HG02840 (cell line): Measurements from ENCODE around the gene WNT11.
"Not testable (repeated sequence)": the region's sequence is repeated elsewhere in the genome, so short reads cannot be mapped to it uniquely, and the experiment has no call there.

Experiments used
- ATAC-seq: cut with Tn5 transposase; IDR thresholded peaks from one replicate; pipeline ENCODE4 v1.9.1; 2021; ENCODE audit warnings: mild to moderate bottlenecking, moderate library complexity, moderate number of reproducible peaks; ENCODE audit not compliant: unreplicated experiment, low FRiP score

Gene WNT11

DNA sequence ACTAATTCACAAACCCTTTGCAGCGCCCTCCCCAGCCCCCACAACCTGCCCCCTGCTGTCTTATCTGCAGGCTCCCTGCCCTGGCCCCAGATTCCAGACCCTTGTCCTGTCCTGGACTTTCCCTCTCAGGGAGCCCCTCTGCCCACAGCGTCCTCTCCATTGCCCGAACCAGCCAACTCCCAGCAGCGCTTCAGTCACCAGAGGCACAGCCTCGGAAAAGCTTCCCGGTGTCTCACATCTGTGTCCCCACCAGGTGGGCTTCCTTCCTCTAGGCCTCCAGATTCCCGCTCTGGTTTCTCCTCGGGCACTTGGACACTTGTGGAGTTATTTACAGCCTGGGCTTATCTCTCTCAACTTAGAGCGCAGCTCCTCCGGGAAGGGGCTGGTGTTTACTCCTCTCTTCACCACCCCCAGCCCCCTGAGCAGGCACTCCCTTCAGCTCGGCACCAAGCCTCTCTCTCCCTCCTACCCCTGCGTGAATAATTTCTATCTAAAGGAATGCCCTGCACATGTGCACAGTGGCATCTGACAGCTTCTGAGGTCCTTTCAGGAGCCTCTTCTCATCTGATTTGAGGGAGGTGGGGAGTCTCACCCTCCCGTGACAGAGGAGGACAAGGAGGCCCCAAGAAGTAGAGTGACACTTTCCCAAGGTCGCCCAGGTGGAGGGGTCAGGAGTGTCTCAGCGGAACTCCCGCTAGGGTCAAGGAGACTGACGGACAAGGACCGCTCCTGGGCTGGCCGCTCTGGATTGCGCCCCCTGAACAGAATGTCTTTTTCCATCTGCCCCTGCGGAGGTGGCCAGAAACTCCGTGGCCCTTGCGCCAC is 838 bp downstream of the WNT11 start:
- ATAC-seq: no peak

DNA sequence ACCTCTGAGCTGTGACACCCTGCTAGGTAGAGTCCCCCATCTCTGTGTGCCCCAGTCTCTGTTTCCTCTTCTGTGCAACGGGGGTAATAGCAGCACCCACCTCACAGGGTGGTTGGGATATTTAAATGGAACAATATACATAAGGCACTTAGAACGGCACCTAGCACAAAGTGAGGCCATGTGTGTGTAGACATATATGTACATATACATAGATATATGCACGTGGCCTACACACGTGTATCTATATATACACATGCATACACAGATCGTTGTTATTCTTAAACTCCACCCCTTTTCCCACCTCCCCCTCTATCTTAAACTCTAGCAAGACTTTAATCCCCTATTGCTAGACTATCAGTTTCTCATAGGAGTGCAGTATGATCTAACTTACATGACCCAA is 2.4 kb downstream of the WNT11 start:
- ATAC-seq: no peak

DNA sequence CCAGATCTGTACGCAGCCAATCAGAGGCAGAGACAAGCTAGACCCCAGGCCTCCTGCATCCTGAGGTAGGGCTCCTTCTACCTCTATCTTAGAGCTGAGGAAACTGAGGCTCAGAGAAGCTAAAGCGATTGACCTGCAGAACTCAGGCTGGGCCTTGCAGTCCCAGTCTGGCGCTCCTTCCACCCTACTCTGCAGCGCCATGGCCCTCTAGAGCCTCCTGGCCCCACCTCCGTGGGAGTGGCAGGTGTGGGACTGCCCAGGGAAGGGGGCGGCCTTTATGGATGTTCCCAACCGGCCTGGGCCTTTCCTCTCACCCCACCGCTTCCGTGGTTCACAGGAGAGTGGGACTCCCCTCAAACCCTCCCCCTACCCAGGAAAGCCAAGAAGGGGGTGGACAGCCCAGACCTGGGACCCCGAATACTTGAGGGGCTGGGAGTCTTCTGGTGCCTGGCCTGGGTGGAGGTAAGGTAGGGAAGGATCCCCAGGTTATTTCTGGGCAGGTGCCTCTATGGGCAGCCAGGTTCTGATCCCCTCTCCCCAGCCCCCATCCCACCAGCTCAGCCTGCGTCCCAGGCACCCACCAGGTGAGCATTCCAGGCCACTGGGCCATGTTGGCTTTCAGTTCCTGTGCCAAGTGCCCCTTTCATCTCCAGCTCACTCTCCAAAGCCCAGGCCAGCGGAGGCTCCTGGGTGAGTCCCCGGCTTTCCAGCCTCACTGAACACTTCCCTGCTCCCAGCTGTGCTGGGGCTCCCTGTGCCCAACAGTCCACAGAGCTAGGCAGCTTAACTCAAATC is 3.0 kb downstream of the WNT11 start:
- no peak for ATAC-seq

DNA sequence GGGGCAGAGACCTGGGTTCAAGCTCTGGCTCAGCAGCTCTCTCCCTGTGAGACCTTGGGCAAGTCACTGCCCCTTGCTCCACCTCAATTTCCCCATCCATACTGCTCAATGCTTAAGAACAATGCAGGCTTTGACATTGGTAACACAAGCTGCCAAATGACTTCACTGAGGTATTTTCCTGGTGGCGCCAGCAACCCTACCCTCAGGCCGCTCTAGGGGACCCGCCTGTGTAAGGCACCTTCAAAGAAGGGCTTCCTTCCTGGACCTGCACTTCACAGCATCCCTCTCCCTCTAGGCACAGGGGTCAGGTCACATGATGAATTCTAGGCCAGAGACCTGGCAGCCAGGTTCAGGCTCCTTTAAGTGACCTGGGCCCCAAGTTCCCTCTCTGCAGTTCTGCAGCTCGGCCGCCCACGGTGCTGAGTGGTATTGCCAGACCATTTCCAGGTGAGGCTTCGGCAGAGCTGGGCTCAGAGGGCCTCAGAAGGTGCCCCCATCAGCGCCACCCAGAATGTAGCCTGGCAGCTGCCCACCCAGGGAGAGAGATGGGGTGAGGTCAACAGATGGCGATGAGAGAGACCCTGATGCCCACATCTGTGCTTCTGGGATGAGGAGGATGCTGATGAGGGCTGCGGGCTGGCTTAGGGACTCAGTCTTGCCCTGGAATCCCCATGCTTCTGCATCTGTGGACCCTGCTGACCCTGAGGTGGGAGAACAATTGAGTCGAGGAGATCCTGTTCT is 4.5 kb downstream of the WNT11 start:
- no peak for ATAC-seq

DNA sequence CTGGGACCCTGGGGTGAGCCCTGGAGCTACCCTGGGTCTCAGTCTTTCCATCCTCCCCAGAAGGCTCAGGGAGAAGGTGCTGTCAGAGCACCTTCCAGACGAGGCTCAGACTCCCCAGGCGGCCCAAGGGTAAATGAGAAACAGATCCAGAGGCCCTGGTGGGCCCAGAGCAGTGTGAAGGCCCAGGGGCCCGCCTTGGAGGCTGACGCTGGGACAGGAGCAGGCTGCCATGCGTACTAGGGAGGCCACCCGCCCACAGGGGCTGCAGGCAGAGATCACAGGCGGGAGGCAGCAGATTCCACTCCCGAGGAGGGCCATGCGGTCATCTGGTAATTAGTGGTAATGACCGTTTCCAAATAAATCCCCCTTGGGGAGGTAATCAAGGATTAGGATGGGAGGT is 5.2 kb downstream of the WNT11 start:
- no peak for ATAC-seq

DNA sequence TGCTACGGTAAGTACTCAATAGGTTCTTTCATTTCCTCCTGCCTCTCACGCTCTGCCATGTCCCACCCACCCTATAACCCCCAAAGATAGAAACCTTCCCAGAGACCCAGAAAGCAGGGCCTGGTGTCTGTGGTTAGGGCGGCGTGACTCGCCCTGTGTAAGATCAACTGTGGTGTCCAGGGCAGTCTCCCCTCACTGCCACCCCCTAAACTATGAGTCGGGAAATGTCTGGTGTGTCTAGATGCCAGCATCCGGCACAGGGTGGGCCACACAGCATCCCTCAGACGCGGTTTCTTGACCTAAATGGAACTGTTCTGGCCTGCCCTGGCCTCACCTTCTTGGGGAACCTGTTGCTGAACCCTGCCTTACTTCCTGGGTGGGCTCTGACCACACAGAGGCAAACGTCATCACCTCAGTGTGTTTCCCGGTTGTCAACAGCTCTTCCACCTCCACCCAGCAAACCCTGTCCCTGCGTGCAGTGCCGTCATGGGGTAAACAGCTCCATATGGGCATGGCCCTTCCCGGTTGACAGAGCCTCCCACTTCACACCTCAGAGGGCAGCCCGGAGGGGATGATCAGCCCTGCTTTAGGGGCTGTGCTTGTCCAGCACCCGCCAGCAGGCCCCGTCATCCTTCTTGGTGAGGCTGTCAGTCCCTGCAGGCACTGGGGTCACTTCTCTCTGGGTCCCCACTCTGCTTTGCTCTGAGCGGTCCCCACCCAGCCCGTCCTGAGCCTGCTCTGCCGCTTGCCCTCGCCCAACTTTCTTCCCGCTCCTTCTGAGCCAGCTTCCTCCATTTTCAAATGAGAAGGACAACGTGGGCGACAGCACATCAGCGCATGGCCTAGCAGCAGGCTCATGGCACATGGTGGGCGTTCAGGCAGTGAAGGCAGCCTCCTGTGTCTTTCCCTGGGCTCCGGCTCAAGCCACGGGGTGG is 6.0 kb downstream of the WNT11 start:
- ATAC-seq: no peak

DNA sequence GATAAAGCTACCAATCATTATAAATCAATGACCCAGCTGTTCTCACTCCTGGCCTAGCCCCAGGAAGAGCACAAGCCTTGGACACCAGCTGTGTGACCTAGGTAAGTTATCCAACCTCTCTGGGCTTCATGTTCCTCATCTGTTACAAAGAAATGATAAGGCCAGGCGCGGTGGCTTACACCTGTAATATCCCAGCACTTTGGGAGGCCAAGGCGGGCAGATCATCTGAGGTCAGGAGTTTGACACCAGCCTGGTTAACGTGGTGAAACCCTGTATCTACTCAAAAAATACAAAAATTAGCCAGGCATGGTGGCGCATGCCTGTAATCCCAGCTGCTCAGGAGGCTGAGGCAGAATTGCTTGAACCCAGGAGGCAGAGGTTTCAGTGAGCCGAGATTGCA is 7.6 kb downstream of the WNT11 start:
- not testable (repeated sequence) for ATAC-seq

DNA sequence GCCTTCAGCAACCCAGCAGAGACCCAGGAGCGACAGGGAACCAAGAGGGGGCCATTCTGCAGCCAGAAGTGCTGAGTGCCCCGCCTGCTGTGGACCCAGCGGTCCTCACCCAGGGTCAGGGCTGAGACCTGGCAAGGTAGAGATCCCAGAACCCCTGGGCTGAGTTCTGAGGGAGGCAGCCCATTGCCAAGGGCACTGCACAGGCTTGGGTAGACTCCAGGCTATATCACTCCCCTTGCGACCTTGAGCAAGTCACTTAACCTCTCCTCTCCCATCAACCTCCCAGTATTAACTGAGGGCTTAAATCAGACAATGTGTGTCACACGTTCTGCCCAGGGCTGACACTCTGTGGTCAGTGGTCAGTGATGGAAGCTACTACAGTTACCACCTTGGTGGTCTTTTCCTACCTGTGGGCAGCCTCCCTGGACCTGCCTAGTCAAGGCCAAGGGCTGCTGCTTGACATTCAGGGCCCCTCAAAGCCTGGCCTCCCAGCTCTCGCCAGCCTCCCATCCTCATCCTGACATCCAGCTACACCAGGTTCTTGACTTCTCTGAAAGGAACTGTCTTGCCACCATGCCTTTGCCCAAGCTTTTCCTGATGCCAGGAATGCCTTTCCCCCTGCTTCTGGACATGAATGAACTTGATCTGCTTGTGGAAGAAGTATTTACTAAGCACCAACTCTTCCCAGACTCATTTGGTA is 8.2 kb downstream of the WNT11 start:
- ATAC-seq: no peak

DNA sequence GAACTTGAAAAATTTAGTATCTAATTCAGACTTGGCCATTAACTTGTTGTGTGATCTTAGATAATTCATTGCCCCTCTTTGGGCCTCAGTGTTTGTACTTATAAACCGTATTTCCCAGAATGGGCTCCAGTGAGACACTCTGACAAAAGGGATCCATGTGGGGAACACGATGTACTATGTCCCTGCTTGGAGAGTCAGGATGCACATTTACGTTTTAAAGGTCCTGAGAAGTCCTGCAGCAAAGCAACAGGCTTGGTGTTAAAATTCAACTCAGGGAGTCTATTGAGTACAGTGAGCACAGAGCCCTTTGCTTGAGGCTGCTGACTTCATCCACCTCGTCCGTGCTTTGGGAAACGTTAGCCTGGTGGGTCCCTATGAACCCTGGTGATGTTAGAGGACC is 9.0 kb downstream of the WNT11 start:
- ATAC-seq: no peak

DNA sequence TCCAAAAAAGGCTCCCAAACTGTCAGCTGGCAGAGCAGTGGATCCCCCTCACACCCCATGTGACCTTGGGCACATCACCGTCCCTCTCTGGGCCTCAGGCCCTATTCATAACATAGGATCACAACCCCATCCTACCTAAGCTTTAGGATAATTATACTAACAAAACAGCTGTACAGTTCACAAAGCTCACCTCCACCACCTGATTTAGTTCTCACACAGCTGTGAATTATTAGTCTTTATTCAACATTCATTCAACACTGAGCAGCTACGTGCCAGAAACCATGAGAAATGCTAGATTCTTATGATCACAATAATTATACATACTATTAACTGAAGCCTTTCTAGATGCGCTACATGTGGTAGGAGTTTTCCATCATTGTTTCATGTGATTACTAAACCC is 9.5 kb downstream of the WNT11 start:
- ATAC-seq: no peak

DNA sequence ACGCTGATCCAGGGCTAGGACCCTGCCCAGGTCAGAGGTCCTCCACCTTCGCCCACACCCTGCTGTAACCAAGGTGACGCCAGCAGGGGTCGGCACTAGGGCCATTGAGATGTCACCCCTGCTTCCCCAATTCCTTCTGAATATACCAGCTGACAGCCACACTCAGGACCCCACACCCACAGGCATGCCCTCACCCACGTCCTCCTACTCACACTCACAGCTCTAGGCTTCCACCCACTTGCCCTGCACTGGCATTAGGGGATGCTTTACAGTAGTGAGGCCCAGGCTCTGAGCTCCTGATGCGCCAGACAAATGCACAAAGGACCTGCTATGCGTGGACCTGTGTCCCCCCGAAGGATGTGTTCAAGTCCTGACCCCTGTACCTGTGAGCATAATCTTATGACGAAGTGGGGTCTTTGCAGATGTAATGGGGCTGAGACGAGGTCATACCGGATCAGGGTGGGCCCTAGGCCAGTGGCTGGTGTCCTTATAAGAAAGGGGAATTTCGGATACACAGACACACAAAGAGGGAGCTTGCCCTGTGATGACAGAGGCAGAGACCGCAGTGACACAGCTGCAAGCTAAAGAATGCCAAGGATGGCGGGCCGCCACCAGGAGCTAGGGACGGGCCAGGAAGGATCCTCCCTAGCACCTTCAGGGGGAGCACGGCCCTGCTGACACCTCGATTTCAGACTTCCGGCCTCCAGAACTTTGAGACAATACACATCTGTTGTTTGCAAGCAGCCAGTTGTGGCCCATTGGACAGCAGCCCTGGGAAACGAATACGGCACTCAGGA is 11.2 kb downstream of the WNT11 start:
- no peak for ATAC-seq

DNA sequence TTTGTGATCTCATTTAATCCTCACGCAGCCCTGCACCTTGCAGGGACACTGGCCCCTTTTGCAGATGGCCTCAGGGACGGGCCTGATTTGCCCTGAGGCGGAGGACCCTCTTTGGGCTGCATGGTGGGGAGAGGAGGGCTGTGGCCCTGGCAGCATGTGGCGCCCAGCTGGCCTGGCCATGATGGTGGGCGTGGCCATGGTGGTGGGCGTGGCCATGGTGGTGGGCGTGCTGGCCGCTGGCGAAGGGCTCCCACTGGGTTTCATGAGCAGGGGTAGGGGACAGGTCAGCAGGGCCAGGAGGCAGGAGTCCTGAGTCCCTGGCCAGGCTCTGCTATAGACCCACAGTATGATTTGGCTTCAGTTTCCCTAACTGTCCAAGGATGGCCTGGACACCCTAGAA is 13.1 kb downstream of the WNT11 start:
- no peak for ATAC-seq

DNA sequence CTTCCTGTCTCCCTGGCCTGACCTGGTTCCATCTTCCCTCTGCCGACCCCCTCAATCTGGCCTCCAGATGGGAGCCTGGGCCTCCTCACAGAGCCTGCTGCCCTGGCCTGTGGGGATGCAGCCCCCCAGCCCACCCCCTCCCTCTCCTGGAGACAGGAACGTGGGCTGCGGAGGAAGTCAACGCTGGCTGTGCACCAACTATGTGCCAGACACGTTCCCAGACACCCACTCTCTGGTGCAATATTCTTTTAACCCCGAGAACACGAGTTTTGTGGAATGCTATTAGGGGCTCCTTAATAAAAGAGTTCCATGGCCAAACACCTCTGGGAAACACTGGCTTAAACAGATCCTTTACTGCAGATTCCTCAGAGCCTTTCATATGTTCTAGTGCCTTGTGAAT is 15.9 kb downstream of the WNT11 start:
- ATAC-seq: no peak

DNA sequence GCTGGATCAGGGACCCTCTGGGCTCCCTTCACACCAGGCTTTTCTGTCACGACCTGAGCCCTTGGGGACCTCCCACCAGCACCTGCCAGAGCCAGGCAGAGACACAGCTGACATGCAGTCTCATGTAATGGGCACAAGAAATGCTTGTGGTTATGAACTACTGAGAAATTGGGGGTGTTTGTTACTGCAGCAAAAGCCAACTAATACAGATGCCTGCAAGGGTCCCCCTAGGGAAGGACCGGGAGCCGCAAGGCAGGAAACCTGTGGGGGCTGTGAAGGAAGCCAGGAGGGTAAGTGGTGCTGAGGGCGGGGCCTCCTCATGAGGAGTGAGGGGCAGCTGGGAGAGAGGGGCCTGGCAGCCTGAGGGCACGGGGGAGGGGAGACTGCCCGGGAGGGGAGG is 16.6 kb downstream of the WNT11 start:
- ATAC-seq: no peak

DNA sequence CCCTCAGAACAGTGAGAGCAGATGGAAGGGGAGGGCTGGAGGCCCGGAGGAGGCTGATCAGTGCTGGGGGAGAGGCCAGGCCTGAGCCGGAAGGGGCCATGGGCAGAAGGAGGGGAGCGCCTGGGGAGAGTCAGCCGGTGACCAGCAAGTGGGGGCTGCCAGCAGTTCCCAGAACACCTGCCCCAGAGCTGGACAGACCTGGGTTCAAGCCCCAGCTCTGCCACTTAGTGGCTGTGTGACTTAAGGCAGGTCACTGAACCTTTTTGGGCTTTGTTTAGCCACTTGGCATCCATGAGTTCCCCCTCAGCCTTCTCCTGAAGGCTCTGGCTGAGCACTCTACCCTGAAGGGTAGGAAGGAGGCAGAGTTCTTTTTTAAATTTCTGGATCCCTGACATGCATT is 17.4 kb downstream of the WNT11 start:
- no peak for ATAC-seq

DNA sequence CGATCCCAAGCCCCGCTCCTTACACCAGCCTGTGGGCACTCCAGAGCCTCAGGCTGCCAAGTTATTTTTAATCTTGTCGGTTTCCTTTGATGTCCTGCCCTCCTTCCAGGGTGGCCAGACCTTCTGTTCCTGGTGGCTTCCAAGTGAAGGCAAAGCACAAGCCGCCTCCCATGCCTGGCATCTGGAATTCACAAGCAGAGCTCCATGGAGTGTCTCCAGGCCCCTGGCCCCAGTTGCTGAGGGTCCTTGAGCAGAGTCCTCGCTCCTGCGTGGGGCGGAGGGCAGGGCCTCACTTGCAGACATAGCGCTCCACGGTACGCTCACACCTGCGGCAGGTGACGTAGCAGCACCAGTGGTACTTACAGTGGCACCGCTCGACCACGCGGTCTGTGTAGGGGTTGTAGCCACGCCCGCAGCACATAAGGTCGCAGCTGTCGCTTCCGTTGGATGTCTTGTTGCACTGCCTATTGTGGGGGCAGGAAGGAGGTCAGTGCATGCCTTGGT is 19.5 kb downstream of the WNT11 start:
- ATAC-seq: no peak

DNA sequence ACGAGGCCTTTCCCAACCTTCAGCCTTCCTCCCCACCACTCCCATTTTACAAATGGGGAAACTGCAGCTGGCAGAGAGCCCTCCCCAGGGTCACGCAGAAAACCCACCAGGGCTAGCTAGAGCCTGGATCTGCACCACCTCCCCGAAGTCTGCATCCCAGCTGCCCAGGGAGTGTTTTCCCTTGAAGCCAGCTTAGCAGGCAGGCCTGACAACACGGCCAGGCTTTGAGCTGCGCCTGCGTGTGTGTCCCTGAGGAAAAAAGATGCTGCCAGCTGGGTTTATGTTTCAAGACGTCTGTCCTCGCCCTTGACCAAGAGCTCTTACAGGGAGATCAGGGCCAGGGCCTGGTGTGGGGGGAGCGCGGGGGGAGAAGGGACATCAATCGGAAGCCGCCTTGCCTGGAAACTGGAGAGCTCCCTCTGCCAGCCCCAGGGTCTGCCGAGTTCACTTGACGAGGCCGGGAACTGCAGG is 20.3 kb downstream of the WNT11 start:
- no peak for ATAC-seq

DNA sequence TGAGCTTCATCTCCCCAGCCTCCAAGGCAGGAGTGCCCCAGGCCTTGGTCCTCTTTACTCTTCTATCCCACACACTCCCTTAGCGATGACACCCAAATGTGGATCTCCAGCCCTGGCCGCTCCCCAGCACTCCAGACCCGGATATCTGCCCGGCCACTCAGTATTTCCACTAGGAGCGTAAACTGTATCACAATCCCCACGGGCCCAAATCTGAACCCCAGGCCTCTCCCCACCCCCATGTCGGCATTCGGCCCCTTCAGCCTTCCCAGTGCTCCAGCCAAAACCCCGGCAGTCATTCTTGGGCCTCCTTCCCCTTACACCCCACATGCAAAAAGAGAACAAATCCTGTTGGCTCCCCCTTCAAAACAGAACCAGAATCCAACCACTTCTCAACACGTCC is 20.8 kb downstream of the WNT11 start:
- no peak for ATAC-seq
